AG10803 (cell line): ENCODE results near the gene ZNF860.

ENCODE experiments used
- DNase-seq: peaks from one replicate; pipeline ENCODE4 v3.0.0; 2010; ENCODE audit warnings: low read depth
- H3K4me3 ChIP-seq: 2 replicates; pipeline ENCODE4 v1.5.1; 2011; ENCODE audit warnings: mild to moderate bottlenecking, low read length, control low read depth
- TF ChIP-seq, protein P1 (sequence below): conservative IDR thresholded peaks from 2 replicates; pipeline ENCODE4 v1.5.1; 2011; ENCODE audit warnings: mild to moderate bottlenecking, low read length, control low read depth, inconsistent platforms

ZNF860 gene

DNA sequence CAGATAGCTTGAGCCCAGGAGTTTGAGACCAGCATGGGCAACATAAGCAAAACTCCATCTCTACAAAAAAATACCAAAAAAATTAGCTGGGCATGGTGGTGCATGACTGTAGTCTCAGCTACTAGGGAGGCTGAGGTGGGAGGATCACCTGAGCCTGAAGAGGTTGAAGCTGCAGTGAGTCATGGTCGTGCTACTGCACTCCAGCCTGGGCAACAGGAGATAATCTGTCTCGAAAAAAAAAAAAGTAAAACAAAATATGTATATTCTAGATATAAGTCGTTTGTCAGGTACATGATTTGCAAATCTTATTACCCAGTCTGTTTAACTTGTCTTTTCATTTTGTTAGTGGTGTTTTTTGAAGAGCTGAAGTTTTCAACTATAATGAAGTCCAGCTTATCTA, 40.2 kb downstream of the ZNF860 start:
- TF ChIP-seq, protein P1, sequence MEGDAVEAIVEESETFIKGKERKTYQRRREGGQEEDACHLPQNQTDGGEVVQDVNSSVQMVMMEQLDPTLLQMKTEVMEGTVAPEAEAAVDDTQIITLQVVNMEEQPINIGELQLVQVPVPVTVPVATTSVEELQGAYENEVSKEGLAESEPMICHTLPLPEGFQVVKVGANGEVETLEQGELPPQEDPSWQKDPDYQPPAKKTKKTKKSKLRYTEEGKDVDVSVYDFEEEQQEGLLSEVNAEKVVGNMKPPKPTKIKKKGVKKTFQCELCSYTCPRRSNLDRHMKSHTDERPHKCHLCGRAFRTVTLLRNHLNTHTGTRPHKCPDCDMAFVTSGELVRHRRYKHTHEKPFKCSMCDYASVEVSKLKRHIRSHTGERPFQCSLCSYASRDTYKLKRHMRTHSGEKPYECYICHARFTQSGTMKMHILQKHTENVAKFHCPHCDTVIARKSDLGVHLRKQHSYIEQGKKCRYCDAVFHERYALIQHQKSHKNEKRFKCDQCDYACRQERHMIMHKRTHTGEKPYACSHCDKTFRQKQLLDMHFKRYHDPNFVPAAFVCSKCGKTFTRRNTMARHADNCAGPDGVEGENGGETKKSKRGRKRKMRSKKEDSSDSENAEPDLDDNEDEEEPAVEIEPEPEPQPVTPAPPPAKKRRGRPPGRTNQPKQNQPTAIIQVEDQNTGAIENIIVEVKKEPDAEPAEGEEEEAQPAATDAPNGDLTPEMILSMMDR, result no peak

DNA sequence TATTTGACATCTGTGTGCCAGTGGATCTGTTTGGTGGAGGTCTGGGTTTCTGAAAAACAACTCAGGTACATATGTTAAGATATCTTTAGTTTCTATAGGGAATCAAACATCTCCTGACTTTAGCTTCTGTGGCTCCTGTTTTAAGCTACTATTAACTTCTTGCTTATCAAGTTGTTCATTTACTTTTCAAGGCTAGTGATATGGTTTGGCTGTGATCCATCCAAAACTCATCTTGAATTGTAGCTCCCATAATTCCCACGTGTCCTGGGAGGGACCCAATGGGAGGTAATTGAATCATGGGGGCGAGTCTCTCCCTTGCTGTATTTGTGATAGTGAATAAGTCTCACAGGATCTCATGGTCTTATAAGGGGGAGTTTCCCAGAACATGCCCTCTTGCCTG, 41.4 kb downstream of the ZNF860 start:
- TF ChIP-seq, protein P1, result no peak
- DNase-seq, result no peak
- no peak overlapping the region for H3K4me3 ChIP-seq

More for the DNA sequence above, 40.2 kb downstream of the ZNF860 start:
- no peak overlapping the region for H3K4me3 ChIP-seq
- DNase-seq, result no peak

DNA sequence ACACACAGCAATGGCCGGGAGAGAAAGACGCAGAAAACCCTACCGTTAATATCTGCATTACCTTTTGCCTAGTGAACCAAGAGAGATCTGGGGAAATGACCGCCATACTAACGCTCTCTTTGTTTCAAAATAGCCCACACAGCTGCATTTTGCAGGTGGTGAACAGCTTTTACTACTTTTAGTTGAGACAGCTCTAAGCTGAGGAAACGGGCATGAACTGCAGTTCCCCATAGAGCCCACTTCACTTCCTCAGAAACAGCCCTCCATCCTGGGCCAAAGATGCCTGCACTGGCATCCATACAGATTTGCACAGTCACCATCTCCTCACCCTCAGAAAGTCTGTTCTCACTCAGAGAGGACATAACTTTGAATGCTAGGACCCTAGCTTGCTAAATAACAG, 45.0 kb downstream of the ZNF860 start:
- no peak for DNase-seq
- TF ChIP-seq, protein P1, result no peak
- H3K4me3 ChIP-seq, result no peak overlapping the region

DNA sequence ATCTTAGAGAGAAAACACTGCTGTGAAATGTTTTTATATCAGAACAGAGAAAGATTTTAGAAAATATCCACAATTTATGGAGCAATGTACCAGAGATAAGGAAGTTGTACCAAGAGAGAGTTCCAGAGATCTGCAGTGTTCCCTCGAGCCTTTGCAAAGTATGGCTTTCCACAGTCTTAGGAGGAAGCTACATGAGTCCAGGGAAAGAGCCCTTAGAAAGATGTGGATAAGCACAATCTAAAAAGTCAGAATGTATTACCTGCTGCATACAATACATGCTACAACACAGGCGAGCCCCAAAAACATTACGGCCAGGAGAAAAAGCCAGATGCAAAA, 56.4 kb downstream of the ZNF860 start:
- TF ChIP-seq, protein P1, result no peak
- DNase-seq, result no peak

DNA sequence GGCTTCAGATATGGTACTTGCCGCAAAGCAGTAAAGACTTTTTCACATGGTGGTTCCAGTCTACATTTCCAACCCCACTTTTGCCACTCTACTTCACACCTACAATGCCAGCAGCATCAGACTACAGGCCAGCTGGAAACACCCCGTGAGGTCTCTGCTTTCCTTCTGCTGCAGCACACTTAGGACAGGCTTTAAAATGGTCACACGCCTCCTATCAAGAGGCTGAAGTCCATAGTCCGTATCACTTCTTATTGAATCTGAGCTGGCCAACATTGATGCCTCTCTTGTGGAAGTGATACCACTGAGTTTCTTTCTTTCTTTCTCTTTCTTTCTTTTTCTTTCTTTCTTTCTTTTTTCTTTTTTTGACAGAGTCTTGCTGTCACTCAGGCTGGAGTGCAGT, 59.8 kb downstream of the ZNF860 start:
- no peak for DNase-seq
- no peak overlapping the region for H3K4me3 ChIP-seq
- TF ChIP-seq, protein P1, result no peak

More for the DNA sequence above, 56.4 kb downstream of the ZNF860 start:
- no peak overlapping the region for H3K4me3 ChIP-seq
